Measurements from ENCODE around the gene KCNK3.

GRCh38 chr2:26660363-26660962, 32.1 kb upstream of the KCNK3 start:
- no peak for TF ChIP-seq CTCF (IDR thresholded peaks at IDR 0.05; ENCODE audit: insufficient read depth, low read depth, low read length)
- TF ChIP-seq EZH2 (IDR thresholded peaks at IDR 0.05; ENCODE audit: insufficient read depth, low read length): no peak

All from astrocyte (in vitro differentiated cells and primary cell).